Measurements from ENCODE around the gene LPP.

- TF ChIP-seq CTCF (IDR thresholded peaks at IDR 0.05) (no peak), POLR2A (IDR thresholded peaks at IDR 0.05) (no peak)
Observed at GRCh38 chr3:188905547-188905946, 751.6 kb downstream of the LPP start.

Data from right lobe of liver (tissue), 4 donors.